Central memory CD8-positive, alpha-beta T cell (primary cell): ENCODE results near the gene APBB3.
"Not testable (repeated sequence)": the region's sequence is repeated elsewhere in the genome, so short reads cannot be mapped to it uniquely, and the experiment has no call there.

Experiments
- ATAC-seq: fragments of 150-1000 bp; cut with Tn5 transposase; replicated peaks from 2 replicates; pipeline ENCODE4 v1.10.0; 2022; ENCODE audit warnings: mild to moderate bottlenecking, moderate FRiP score, moderate number of reproducible peaks; ENCODE audit not compliant: poor library complexity, severe bottlenecking; ENCODE audit errors: extremely low read depth
- DNase-seq, 2 donors: peaks; one replicate each; pipeline ENCODE4 v3.0.0; 2021; ENCODE audit warnings: low spot score in 2 of 2
- H3K27ac Mint-ChIP-seq: one replicate; pipeline ENCODE4 v1.8.0; 2022; ENCODE audit warnings: low read depth, mild to moderate bottlenecking, moderate library complexity, mixed read lengths
- H3K27me3 Mint-ChIP-seq: one replicate; pipeline ENCODE4 v1.8.0; 2022; ENCODE audit warnings: mixed read lengths
- H3K36me3 Mint-ChIP-seq: one replicate; pipeline ENCODE4 v1.8.0; 2022; ENCODE audit warnings: mild to moderate bottlenecking, moderate library complexity, mixed read lengths; ENCODE audit not compliant: insufficient read depth
- H3K4me1 Mint-ChIP-seq: one replicate; pipeline ENCODE4 v1.8.0; 2022; ENCODE audit warnings: mixed read lengths
- H3K4me3 Mint-ChIP-seq: one replicate; pipeline ENCODE4 v1.8.0; 2022; ENCODE audit warnings: mild to moderate bottlenecking, moderate library complexity, mixed read lengths
- H3K9me3 Mint-ChIP-seq: one replicate; pipeline ENCODE4 v1.8.0; 2022; ENCODE audit warnings: mixed read lengths

APBB3 gene

DNA sequence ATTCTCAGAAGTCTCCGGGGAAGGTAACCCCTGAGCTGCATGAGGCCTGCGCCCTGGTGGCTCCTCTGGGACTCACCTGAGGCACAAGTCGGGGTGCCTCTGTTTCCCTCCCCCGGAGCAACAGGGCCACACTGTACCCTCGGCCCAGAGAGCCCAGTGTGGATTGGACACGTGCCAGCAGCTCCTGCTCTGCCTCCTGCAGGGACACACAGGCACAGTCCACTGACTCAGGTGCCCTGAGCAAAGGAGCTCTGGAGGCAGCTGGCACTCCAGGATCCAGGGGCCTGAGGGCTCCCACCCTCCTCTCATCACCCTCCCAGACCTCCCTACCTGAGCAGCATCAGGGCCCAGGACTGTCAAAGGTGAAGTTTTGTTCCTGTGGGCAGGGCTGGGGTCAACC lies 29.8 kb upstream of the APBB3 start:
- no peaks in the 10 kb centered on the region for H3K27me3 Mint-ChIP-seq
- no peaks in the 10 kb centered on the region for H3K4me1 Mint-ChIP-seq
- ATAC-seq (no peak), DNase-seq (no peak)
- H3K4me3 Mint-ChIP-seq = no peak overlapping the region
- H3K27ac Mint-ChIP-seq = no peak overlapping the region
- no peaks in the 10 kb centered on the region for H3K36me3 Mint-ChIP-seq
- no peaks in the 10 kb centered on the region for H3K9me3 Mint-ChIP-seq

DNA sequence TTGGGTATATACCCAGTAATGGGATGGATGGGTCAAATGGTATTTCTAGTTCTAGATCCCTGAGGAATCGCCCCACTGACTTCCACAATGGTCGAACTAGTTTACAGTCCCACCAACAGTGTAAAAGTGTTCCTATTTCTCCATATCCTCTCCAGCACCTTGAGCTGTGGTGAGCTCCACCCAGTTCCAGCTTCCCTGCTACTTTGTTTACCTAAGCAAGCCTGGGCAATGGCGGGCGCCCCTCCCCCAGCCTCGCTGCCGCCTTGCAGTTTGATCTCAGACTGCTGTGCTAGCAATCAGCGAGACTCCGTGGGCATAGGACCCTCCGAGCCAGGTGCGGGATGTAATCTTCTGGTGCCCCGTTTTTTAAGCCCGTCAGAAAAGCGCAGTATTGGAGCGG lies 28.7 kb upstream of the APBB3 start:
- not testable (repeated sequence) for H3K4me1 Mint-ChIP-seq, H3K27me3 Mint-ChIP-seq, ATAC-seq, H3K36me3 Mint-ChIP-seq, H3K9me3 Mint-ChIP-seq, DNase-seq, H3K4me3 Mint-ChIP-seq, H3K27ac Mint-ChIP-seq

DNA sequence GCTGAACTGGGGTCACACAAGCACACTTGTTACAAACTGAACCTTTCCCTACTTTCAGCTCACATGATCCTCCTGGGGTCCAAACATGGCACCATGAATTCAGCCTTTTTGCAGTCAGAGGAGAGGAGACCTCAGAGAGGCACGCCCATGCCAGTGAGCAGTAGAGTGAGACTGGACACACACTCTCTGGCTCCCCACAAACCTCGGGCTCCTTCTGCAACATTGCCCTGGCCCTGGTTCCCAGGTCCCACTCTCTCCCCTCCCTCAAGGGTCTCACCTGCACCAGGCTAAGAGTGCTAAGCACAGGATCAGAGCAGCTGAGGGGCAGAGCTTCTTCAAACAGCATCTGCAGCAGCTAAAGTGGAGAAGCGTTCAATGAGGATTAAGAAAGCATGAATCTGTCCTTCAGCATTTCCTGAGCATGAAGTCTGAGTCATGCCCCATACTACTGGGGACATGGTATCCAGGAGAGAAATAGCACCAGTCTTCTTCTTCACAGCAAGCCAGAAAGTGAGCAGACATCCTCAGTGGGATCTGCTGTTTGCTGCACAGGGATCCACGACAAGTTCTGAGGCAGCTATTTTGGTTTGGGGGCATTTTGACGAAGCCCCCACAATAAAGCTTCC lies 27.5 kb upstream of the APBB3 start:
- H3K4me3 Mint-ChIP-seq = no peak overlapping the region
- H3K27ac Mint-ChIP-seq = no peak overlapping the region
- H3K36me3 Mint-ChIP-seq = no peaks in the 10 kb centered on the region
- no peaks in the 10 kb centered on the region for H3K9me3 Mint-ChIP-seq
- H3K27me3 Mint-ChIP-seq = peaks cover 4% of the 10 kb centered on the region
- no peak for ATAC-seq
- no peak for DNase-seq
- no peaks in the 10 kb centered on the region for H3K4me1 Mint-ChIP-seq

DNA sequence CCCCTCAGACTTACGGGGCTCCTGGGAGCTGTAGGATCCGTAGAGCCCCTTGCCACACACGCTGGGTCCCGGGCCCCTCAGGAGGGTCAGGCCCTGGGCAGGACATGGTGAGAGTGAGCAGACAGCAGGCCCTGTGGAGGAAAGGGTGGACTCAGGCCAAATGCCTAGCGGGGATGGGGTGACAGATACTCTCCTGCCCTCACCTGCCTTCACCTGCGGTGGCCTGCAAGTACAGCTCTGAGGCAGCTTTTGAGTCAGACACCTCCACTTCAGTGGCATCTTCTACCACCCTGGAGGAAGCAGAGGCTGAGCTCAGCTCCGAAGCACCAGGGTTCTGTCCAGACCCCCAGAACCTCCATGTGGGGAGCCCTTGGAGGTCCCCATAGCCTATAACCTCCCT lies 26.5 kb upstream of the APBB3 start:
- no peak overlapping the region for H3K4me3 Mint-ChIP-seq
- ATAC-seq = no peak
- peaks cover 11% of the 10 kb centered on the region for H3K27me3 Mint-ChIP-seq
- H3K36me3 Mint-ChIP-seq = no peaks in the 10 kb centered on the region
- no peak overlapping the region for H3K27ac Mint-ChIP-seq
- no peaks in the 10 kb centered on the region for H3K4me1 Mint-ChIP-seq
- no peak for DNase-seq
- no peaks in the 10 kb centered on the region for H3K9me3 Mint-ChIP-seq

DNA sequence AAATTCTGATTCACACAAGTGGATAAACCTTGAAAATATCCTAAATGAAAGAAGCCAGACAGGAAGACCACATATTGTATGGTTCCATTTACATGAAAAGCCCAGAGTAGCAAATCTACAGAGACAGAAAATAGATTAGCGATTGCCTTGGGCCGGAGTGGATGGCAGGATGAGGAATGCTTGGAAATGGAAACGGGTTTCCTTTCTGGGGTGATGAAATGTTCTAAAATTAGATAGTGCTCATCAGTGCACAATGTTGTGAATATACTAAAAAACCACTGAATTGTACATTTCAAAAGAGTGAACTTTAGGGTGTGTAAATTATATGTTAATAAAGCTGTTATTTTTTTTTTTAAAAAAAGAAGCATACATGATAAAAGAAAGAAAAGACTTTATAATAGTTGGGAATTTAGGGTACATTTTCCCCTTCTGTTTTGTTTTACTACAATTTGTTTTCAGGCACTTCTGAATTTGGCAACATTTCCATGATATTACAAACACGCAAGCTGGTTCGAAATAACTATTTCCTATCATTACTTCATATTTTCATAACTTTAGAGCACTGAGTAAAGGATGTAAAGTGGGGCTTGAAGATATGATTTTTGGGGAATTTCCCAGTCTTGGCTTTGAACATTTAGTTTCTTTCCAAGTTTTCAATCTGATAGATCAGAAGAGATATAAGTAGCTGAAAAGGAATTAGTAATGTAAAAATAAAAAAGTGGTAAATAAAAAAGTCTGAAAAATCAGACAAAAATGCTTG lies 24.1 kb upstream of the APBB3 start:
- peaks cover 16% of the 10 kb centered on the region for H3K27me3 Mint-ChIP-seq
- H3K27ac Mint-ChIP-seq = peak overlapping the region; percentile 41
- H3K4me3 Mint-ChIP-seq = no peak overlapping the region
- no peak for ATAC-seq
- DNase-seq = no peak
- H3K9me3 Mint-ChIP-seq = no peaks in the 10 kb centered on the region
- no peaks in the 10 kb centered on the region for H3K36me3 Mint-ChIP-seq
- H3K4me1 Mint-ChIP-seq = no peaks in the 10 kb centered on the region

DNA sequence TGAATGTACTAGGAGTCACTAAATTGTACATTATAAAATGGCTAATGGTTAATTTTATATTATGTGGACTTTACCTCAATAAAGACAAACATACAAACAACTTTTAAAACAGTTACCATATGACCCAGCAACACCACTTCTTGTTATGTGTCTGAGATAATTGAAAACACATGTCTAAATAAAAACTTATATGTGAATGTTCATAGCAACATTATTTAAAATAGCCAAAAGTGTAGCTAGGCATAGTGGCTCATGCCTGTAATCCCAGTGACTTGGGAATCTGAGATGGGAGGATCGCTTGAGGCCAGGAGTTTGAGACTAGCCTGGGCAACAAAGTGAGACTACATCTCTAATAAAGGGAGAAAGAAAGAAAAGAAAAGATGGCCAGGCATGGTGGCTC lies 23.1 kb upstream of the APBB3 start:
- Mint-ChIP-seq H3K4me3 (no peak overlapping the region), H3K36me3 (no peaks in the 10 kb centered on the region), H3K27me3 (peaks cover 26% of the 10 kb centered on the region), H3K4me1 (no peaks in the 10 kb centered on the region), H3K27ac (peak overlapping the region; percentile 41), H3K9me3 (no peaks in the 10 kb centered on the region)
- ATAC-seq = no peak
- no peak for DNase-seq

DNA sequence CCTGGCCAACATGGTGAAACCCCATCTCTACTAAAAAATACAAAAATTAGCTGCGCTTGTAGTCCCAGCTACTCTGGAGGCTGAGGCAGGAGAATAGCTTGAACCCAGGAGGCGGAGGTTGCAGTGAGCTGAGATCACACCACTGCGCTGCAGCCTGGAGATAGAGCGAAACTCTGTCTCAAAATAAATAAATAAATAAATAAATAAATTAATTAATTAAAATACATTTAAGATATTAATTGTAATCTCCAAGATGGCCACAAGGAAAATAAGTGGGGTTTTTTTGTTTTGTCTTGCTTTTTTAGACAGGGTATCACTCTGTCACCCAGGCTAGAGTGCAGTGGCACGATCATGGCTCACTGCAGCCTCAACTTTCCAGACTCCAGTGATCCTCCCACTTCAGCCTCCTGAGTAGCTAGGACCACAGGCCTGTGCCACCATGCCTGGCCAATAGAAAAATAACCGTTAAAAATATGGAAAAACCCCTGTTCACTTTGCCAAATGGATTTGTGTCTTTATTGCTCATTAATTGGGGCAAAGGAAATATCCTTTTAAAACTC lies 14.9 kb upstream of the APBB3 start:
- not testable (repeated sequence) for H3K36me3 Mint-ChIP-seq

DNA sequence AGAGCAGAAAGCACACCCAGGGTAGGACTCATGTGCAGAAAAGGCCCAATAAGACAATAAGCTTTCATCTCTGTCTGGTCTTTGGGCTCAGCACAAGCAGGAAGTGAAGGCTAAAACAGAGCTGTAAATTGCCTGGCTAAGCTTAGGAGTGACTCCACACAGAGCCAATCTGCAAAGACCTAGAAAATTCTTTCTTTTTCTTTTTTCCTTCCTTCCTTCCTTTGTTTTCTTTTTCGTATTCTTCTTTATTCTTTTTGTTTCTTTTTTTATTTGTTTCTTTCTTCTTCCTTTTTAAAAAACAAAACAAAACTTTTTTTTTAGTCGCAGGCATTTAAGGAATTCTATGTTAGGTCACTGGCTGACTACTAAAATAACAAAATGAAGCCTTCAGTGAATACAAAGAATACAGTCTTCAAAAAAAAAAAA lies 12.4 kb upstream of the APBB3 start:
- peaks cover 12% of the 10 kb centered on the region for H3K27me3 Mint-ChIP-seq
- H3K36me3 Mint-ChIP-seq = peaks cover 2% of the 10 kb centered on the region
- H3K27ac Mint-ChIP-seq = no peak overlapping the region
- ATAC-seq = no peak
- no peaks in the 10 kb centered on the region for H3K4me1 Mint-ChIP-seq
- H3K9me3 Mint-ChIP-seq = no peaks in the 10 kb centered on the region
- no peak for DNase-seq
- H3K4me3 Mint-ChIP-seq = no peak overlapping the region

More for the DNA sequence above, 14.9 kb upstream of the APBB3 start:
- H3K9me3 Mint-ChIP-seq, H3K27ac Mint-ChIP-seq, DNase-seq, ATAC-seq, H3K4me3 Mint-ChIP-seq, H3K4me1 Mint-ChIP-seq: not testable (repeated sequence)
- H3K27me3 Mint-ChIP-seq = peaks cover 30% of the 10 kb centered on the region

DNA sequence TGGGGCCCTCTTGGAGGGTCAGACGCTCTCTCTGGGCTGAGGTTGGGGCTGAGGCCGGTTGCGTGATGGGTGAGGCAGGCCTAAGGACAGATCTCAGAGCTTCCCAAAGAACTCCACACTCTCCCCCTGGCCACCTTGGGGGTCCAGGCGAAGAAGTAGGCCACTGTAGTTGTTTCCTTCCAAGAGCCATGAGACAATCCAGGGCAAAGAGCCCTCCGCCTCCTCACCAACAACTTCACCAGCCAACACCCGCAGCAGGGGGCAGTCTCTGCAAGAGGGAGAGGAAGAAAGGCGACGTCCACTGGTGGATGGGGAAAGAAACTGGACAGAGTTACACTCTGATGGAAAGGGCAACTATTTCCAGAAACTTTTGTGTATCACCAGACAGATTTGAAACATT lies 10.9 kb upstream of the APBB3 start:
- no peak for DNase-seq
- no peak overlapping the region for H3K4me3 Mint-ChIP-seq
- no peaks in the 10 kb centered on the region for H3K9me3 Mint-ChIP-seq
- H3K27ac Mint-ChIP-seq = no peak overlapping the region
- no peak for ATAC-seq
- peaks cover 2% of the 10 kb centered on the region for H3K4me1 Mint-ChIP-seq
- H3K27me3 Mint-ChIP-seq = no peaks in the 10 kb centered on the region
- no peaks in the 10 kb centered on the region for H3K36me3 Mint-ChIP-seq

DNA sequence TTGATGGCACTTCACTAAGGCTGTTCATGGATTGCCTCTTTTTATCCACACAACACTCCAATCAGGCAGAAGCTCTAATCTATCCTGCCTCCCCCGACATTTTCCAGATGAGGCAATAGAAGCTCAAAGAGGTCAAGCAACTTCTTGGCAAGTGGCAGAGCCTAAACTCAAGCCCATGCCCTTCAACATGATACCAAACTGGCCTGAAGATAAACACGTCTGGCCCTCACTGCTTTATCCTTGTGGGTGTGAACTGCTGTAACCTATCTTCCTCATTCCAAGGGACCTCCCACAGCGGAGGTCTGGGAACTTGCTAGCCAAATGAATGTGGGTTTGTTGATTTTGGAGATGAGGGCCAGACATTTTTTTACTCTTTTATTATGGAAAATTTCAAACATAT lies 9.8 kb upstream of the APBB3 start:
- Mint-ChIP-seq H3K4me1 (peaks cover 7% of the 10 kb centered on the region), H3K27ac (no peak overlapping the region), H3K27me3 (no peaks in the 10 kb centered on the region), H3K36me3 (peaks cover 3% of the 10 kb centered on the region), H3K4me3 (no peak overlapping the region), H3K9me3 (no peaks in the 10 kb centered on the region)
- ATAC-seq (no peak), DNase-seq (no peak)

DNA sequence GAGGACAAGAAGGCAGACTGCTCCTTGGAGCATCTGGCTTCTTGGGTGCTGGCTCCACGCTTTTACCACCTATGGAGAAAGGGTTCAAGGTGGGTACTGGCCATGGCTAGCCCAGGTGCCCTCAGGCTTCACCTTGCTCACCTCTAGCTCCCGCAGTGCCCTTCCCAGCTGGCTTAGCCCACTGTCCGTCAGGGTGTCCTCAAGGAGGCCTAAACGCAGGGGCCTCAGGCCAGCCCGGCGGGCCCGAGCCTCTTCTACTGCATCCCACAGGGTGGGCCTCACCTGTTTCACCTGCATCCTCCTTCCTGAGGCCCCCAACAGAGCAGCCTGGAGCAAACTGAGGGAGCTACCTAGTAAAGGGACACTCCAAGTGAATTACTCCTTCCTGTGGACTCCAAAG lies 9.3 kb upstream of the APBB3 start:
- Mint-ChIP-seq H3K27ac (no peak overlapping the region), H3K36me3 (peaks cover 3% of the 10 kb centered on the region), H3K4me3 (no peak overlapping the region), H3K4me1 (peaks cover 12% of the 10 kb centered on the region), H3K9me3 (no peaks in the 10 kb centered on the region), H3K27me3 (no peaks in the 10 kb centered on the region)
- DNase-seq (no peak), ATAC-seq (no peak)

DNA sequence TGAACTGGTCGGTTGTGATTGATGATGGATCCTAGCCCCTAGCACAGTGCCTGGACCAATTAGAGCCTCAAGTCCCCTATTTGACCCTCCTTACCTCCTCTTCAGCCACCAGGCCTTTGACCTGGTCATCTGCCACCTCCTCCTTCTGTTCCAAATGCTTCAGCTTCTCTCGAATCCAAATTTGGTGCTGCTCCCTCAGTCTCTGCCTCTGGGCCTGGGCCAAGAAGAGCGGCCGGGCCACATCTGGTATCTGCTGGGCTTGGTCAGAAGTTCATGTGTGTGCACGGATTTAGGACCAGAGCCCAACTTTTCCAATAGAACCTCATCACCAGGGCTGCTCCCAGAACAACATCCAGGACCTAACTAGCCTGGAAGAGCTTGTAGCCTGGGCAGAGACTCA lies 6.7 kb upstream of the APBB3 start:
- Mint-ChIP-seq H3K4me3 (no peak overlapping the region), H3K4me1 (peaks cover 35% of the 10 kb centered on the region), H3K9me3 (no peaks in the 10 kb centered on the region), H3K27ac (no peak overlapping the region), H3K36me3 (peaks cover 3% of the 10 kb centered on the region), H3K27me3 (no peaks in the 10 kb centered on the region)
- DNase-seq (no peak), ATAC-seq (no peak)

DNA sequence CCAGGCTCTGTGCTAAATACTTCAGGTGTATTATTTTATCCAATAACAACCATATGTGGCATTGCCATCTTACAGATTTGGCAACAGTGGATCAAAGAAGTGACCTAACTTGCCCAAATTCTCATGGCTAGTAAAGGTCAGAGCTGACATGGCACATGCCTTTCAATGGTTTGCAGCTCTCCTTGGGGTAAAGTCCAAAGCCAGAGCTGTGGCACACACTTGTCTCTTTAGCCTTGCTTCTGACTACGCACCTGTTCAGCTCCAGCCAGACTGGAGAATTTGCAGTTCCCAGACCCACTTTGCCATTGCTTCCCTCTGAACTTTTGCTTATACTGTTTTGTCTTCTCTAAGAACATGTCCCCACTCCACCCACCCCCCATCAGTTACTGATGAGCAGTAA lies 6.1 kb upstream of the APBB3 start:
- Mint-ChIP-seq H3K4me3 (peak overlapping the region; percentile 21), H3K9me3 (no peaks in the 10 kb centered on the region), H3K27ac (peak overlapping the region; percentile 94), H3K27me3 (no peaks in the 10 kb centered on the region), H3K36me3 (peaks cover 3% of the 10 kb centered on the region), H3K4me1 (peaks cover 41% of the 10 kb centered on the region)
- DNase-seq (no peak), ATAC-seq (no peak)
